Ectodermal cell (in vitro differentiated cells): Measurements from ENCODE around the gene NCOA3.

Experiments used
- H3K27ac ChIP-seq: 2 replicates; pipeline ENCODE4 v1.7.0; 2013; ENCODE audit warnings: mild to moderate bottlenecking, low read depth, low read length; ENCODE audit not compliant: insufficient read depth, poor library complexity, severe bottlenecking
- H3K27me3 ChIP-seq: 2 replicates; pipeline ENCODE4 v1.7.0; 2013; ENCODE audit warnings: mild to moderate bottlenecking, low read length; ENCODE audit not compliant: insufficient read depth, control insufficient read depth, poor library complexity, severe bottlenecking
- H3K36me3 ChIP-seq: one replicate; pipeline ENCODE4 v1.7.0; 2013; ENCODE audit warnings: low read length; ENCODE audit not compliant: control insufficient read depth, insufficient read depth
- H3K4me1 ChIP-seq: one replicate; pipeline ENCODE4 v1.7.0; 2013; ENCODE audit warnings: low read length; ENCODE audit not compliant: control insufficient read depth, insufficient read depth
- H3K4me3 ChIP-seq: 2 replicates; pipeline ENCODE4 v1.7.0; 2013; ENCODE audit warnings: low read depth, low read length, control low read depth; ENCODE audit not compliant: insufficient read depth
- H3K9me3 ChIP-seq: 2 replicates; pipeline ENCODE4 v1.7.0; 2013; ENCODE audit warnings: mild to moderate bottlenecking, low read length, moderate library complexity; ENCODE audit not compliant: control insufficient read depth
- WGBS, 2 experiments: methylation state at CpG; one replicate each; pipeline ENCODE4 v1.1.7; 2013; ENCODE audit warnings: missing lambda C conversion rate in 2 of 2; 5-methylcytosine and 5-hydroxymethylcytosine counted together

The NCOA3 gene

GRCh38 chr20:47654370-47654769 lies 152.7 kb downstream of the NCOA3 start:
- no peak overlapping the region for H3K4me3 ChIP-seq
- H3K4me1 ChIP-seq = peaks cover 8% of the 10 kb centered on the region
- no CpG with 5 or more reads among the region's 1 CpG for WGBS, 2 experiments
- H3K9me3 ChIP-seq = no peaks in the 10 kb centered on the region
- H3K27me3 ChIP-seq = no peaks in the 10 kb centered on the region
- H3K27ac ChIP-seq = no peak overlapping the region
- H3K36me3 ChIP-seq = peaks cover 23% of the 10 kb centered on the region

- Histone ChIP-seq H3K4me3 (no peak overlapping the region), H3K4me1 (peaks cover 8% of the 10 kb centered on the region), H3K9me3 (no peaks in the 10 kb centered on the region), H3K27ac (no peak overlapping the region), H3K36me3 (peaks cover 23% of the 10 kb centered on the region), H3K27me3 (no peaks in the 10 kb centered on the region)
Observed at GRCh38 chr20:47655635-47656034, 153.9 kb downstream of the NCOA3 start.

GRCh38 chr20:47656318-47656717 lies 154.6 kb downstream of the NCOA3 start:
- Histone ChIP-seq H3K9me3 (no peaks in the 10 kb centered on the region), H3K36me3 (peaks cover 18% of the 10 kb centered on the region), H3K27me3 (no peaks in the 10 kb centered on the region), H3K4me3 (no peak overlapping the region), H3K27ac (no peak overlapping the region), H3K4me1 (peaks cover 8% of the 10 kb centered on the region)
- WGBS, 2 experiments = 77% methylated on average over 1 of the region's 2 CpGs; no CpG with 5 or more reads in 1 of the 2 experiments

DNA sequence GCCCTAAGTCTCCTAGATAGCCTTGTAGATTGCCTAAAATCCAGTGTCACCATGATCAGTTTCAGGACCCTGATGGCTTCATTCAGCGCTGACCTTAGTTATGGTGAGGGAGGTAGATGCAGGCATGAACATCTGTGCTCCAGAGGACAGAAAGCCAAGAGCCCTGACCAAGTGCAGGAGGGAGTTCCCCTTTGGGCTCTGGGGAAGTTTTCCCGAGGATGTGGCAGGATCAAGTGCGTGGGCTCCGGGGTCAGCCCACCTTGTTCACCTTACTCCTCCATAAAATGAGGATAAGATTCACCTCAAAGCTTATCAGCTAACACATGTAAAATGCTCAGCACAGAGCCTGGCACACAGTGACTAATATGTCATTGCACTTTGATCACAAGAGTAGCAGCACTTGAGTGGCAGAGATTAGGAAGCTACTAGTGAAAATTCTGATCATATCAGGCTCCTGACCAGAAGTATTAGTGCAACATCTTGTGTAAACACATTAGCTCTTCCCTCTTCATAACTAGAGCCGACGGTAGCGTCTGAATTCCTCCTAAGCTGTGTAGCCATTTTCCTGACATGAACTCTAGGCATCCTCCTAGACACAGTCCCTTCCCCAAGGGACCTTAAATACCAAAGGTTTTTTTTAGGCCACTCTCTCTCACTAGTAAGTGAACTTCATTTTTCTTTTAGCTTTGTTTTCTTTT lies 158.4 kb downstream of the NCOA3 start:
- Histone ChIP-seq H3K4me3 (no peak overlapping the region), H3K27ac (no peak overlapping the region), H3K4me1 (peaks cover 6% of the 10 kb centered on the region), H3K36me3 (peaks cover 2% of the 10 kb centered on the region), H3K27me3 (no peaks in the 10 kb centered on the region), H3K9me3 (no peaks in the 10 kb centered on the region)
- WGBS, 2 experiments = 96 to 97% methylated on average over 7 of the region's 7 CpGs

GRCh38 chr20:47660602-47660905 lies 158.9 kb downstream of the NCOA3 start:
- WGBS, 2 experiments = 95 to 97% methylated on average over 2 of the region's 2 CpGs
- Histone ChIP-seq H3K36me3 (no peaks in the 10 kb centered on the region), H3K4me1 (peaks cover 11% of the 10 kb centered on the region), H3K27me3 (no peaks in the 10 kb centered on the region), H3K9me3 (no peaks in the 10 kb centered on the region), H3K27ac (no peak overlapping the region), H3K4me3 (no peak overlapping the region)

DNA sequence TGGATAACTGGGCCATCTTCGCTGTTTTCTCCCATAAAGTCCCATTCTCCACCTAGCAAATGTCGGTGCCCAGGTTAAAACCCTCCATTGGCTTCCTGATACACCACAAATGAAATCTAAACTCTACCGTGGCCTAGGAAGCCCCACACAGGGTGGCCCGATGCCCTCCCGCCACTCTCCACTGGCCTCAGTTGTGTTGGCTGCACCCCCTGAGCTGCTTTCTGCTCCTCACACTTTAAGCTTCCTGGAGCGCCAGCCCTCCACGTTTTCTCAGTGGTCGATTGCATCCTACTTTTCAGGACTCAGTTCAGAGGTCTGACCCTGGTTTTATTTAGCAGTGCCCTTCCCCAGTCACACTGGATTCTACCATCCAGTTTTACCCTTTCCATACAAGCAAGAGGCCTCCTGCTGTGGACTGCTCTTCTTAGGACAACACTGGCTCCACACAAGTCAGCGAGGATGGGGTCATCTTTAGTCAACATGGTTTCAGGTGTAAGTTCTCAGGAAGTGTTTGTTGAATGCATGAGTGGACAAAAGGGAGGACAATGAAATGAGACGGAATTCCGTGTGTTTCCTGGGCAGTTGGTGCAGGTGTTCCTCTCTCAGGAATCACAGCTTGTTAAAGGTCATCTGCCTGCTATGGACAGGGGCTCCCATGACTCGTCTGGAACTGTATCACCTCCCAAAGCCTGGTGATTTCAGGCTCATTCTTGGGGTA lies 159.5 kb downstream of the NCOA3 start:
- 94 to 95% methylated on average over 12 of the region's 12 CpGs for WGBS, 2 experiments
- Histone ChIP-seq H3K27ac (no peak overlapping the region), H3K9me3 (no peaks in the 10 kb centered on the region), H3K36me3 (no peaks in the 10 kb centered on the region), H3K27me3 (no peaks in the 10 kb centered on the region), H3K4me3 (no peak overlapping the region), H3K4me1 (peaks cover 12% of the 10 kb centered on the region)

- 93 to 95% methylated on average over 7 of the region's 7 CpGs for WGBS, 2 experiments
- peaks cover 12% of the 10 kb centered on the region for H3K4me1 ChIP-seq
- no peak overlapping the region for H3K27ac ChIP-seq
- no peaks in the 10 kb centered on the region for H3K9me3 ChIP-seq
- no peaks in the 10 kb centered on the region for H3K27me3 ChIP-seq
- H3K36me3 ChIP-seq = no peaks in the 10 kb centered on the region
- H3K4me3 ChIP-seq = no peak overlapping the region
Observed at GRCh38 chr20:47661714-47662113, 160.0 kb downstream of the NCOA3 start.

GRCh38 chr20:47662483-47663353 lies 161.0 kb downstream of the NCOA3 start:
- Histone ChIP-seq H3K9me3 (no peaks in the 10 kb centered on the region), H3K4me3 (no peak overlapping the region), H3K27me3 (no peaks in the 10 kb centered on the region), H3K27ac (no peak overlapping the region), H3K36me3 (no peaks in the 10 kb centered on the region), H3K4me1 (peaks cover 12% of the 10 kb centered on the region)
- WGBS, 2 experiments = 96 to 97% methylated on average over 16 of the region's 16 CpGs

- H3K36me3 ChIP-seq = no peaks in the 10 kb centered on the region
- no peaks in the 10 kb centered on the region for H3K9me3 ChIP-seq
- WGBS, 2 experiments = 64% methylated on average over 20 of the region's 20 CpGs
Observed at GRCh38 chr20:47663354-47664067, 161.8 kb downstream of the NCOA3 start.

GRCh38 chr20:47664068-47664437 lies 162.4 kb downstream of the NCOA3 start:
- Histone ChIP-seq H3K9me3 (no peaks in the 10 kb centered on the region), H3K4me3 (no peak overlapping the region), H3K27ac (no peak overlapping the region), H3K36me3 (no peaks in the 10 kb centered on the region), H3K27me3 (no peaks in the 10 kb centered on the region), H3K4me1 (peaks cover 12% of the 10 kb centered on the region)
- WGBS, 2 experiments = 93 to 96% methylated on average over 2 of the region's 2 CpGs

More at GRCh38 chr20:47663354-47664067, 161.8 kb downstream of the NCOA3 start:
- Histone ChIP-seq H3K27me3 (no peaks in the 10 kb centered on the region), H3K4me1 (peaks cover 12% of the 10 kb centered on the region), H3K27ac (no peak overlapping the region), H3K4me3 (no peak overlapping the region)
